HCT116 (cell line): ENCODE measurements around the gene CERS5.

ENCODE experiments used
- CBX3 ChIP-seq: IDR thresholded peaks from 2 replicates; pipeline ENCODE4 v1.6.1; 2012; ENCODE audit warnings: low read depth
- EGR1 ChIP-seq: IDR thresholded peaks from 2 replicates; pipeline ENCODE4 v1.6.1; 2012; ENCODE audit warnings: low read depth
- EZH2 ChIP-seq: fragments of 200-600 bp; sonication (generic); IDR thresholded peaks from 2 replicates; pipeline ENCODE4 v1.6.1; 2017; ENCODE audit warnings: antibody characterized with exemption, mixed run types
- JUND ChIP-seq: IDR thresholded peaks from 2 replicates; pipeline ENCODE4 v1.6.1; 2012
- POLR2A ChIP-seq: IDR thresholded peaks from 2 replicates; pipeline ENCODE4 v1.7.0; 2011; ENCODE audit warnings: borderline replicate concordance; ENCODE audit not compliant: insufficient read depth, insufficient read length; ENCODE audit errors: extremely low read depth
- POLR2AphosphoS5 ChIP-seq: IDR thresholded peaks from 2 replicates; pipeline ENCODE4 v1.6.1; 2011; ENCODE audit warnings: mild to moderate bottlenecking, low read depth, low read length, moderate library complexity
- RAD21 ChIP-seq: IDR thresholded peaks from 2 replicates; pipeline ENCODE4 v1.6.1; 2012; ENCODE audit warnings: low read depth, mild to moderate bottlenecking
- SP1 ChIP-seq: IDR thresholded peaks from 2 replicates; pipeline ENCODE4 v1.6.1; 2012; ENCODE audit warnings: low read depth
- YY1 ChIP-seq: IDR thresholded peaks from 2 replicates; pipeline ENCODE4 v1.6.1; 2011; ENCODE audit warnings: low read length, low read depth, moderate library complexity, mild to moderate bottlenecking; ENCODE audit not compliant: insufficient replicate concordance; ENCODE audit errors: extremely low read depth
- ZNF274 ChIP-seq: fragments of 200-500 bp; sonication (Bioruptor generic); IDR thresholded peaks from 2 replicates; pipeline ENCODE4 v1.6.1; 2014; ENCODE audit warnings: mild to moderate bottlenecking, low read depth, low read length, inconsistent platforms
- TF ChIP-seq, protein P1 (sequence below), 3 experiments: fragments of 200-600 bp in 1 of 3; sonication (generic) in 1 of 3; IDR thresholded peaks in 2 of 3; conservative IDR thresholded peaks in 1 of 3; 2 replicates each; pipeline ENCODE4 v1.5.1; 2012 to 2017; ENCODE audit warnings: low read depth in 2 of 3, low read length in 2 of 3, antibody characterized with exemption in 1 of 3, borderline replicate concordance in 1 of 3, control low read depth in 1 of 3, mild to moderate bottlenecking in 1 of 3, mixed read lengths in 1 of 3, mixed run types in 1 of 3, moderate library complexity in 1 of 3; ENCODE audit not compliant: insufficient read depth in 1 of 3
- TF ChIP-seq, protein P2 (sequence below): IDR thresholded peaks from 2 replicates; pipeline ENCODE4 v1.6.1; 2012
- TF ChIP-seq, protein P3 (sequence below): IDR thresholded peaks from 2 replicates; pipeline ENCODE4 v1.6.1; 2012

DNA sequence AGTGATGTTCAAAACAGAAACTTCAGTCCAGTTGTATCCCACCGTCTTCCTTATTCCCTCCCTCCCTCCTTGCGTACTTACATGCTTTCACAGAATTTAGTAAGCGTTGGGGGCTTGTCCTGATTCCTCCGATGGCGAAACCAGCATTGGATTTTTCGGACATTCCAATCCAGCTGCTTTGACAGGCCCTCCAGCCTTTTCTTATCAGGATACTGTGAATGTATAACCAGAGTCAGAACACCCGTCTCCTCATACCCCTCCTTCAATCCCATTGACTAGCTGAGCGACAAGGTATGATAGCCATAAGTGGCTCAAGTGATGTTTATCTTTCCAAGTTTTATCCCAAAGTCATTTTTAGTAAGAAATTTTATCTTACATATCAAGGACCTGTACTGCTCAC, 24.2 kb downstream of the CERS5 start:
- TF ChIP-seq, protein P1, sequence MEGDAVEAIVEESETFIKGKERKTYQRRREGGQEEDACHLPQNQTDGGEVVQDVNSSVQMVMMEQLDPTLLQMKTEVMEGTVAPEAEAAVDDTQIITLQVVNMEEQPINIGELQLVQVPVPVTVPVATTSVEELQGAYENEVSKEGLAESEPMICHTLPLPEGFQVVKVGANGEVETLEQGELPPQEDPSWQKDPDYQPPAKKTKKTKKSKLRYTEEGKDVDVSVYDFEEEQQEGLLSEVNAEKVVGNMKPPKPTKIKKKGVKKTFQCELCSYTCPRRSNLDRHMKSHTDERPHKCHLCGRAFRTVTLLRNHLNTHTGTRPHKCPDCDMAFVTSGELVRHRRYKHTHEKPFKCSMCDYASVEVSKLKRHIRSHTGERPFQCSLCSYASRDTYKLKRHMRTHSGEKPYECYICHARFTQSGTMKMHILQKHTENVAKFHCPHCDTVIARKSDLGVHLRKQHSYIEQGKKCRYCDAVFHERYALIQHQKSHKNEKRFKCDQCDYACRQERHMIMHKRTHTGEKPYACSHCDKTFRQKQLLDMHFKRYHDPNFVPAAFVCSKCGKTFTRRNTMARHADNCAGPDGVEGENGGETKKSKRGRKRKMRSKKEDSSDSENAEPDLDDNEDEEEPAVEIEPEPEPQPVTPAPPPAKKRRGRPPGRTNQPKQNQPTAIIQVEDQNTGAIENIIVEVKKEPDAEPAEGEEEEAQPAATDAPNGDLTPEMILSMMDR (IDR thresholded peaks at IDR 0.05 in 2 of 3, conservative IDR thresholded peaks at IDR 0.05 in 1 of 3; ENCODE audit: borderline replicate concordance in 1 of 3, insufficient read depth in 1 of 3, low read depth in 2 of 3, low read length in 2 of 3): no peak
- TF ChIP-seq EGR1 (no peak), POLR2AphosphoS5 (no peak), RAD21 (no peak), POLR2A (no peak), SP1 (no peak), CBX3 (no peak), JUND (no peak), YY1 (no peak), EZH2 (no peak), ZNF274 (no peak)
- TF ChIP-seq, protein P2, sequence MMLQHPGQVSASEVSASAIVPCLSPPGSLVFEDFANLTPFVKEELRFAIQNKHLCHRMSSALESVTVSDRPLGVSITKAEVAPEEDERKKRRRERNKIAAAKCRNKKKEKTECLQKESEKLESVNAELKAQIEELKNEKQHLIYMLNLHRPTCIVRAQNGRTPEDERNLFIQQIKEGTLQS: no peak
- TF ChIP-seq, protein P3, sequence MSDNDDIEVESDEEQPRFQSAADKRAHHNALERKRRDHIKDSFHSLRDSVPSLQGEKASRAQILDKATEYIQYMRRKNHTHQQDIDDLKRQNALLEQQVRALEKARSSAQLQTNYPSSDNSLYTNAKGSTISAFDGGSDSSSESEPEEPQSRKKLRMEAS: no peak
